ENCODE data around the gene ADAMTS7.
"Not testable (repeated sequence)": the region's sequence is repeated elsewhere in the genome, so short reads cannot be mapped to it uniquely, and the experiment has no call there.

The ADAMTS7 gene

DNA sequence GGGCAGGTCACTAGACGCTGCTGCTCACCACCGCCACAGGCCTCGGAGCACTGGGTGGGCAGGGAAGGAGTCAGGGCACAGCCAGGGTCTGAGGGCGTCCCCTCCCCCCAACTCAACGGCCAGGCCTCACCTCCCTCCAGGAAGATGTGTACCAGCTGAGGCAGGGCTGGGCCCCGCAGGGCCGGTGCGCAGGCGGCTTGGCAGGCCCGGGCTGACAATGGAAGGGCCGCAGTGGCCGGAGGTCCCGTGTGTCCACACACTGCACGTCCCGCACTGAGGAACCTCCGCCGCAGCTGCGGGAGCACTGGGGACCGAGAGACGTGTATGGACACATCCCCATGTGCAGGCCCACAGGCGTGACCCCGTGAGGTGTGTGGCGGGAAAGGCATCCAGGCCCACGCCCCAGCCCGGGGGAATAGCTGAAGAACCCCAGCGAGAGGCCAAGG lies 47.4 kb downstream of the ADAMTS7 start:
- TF ChIP-seq TAF1 (IDR thresholded peaks at IDR 0.05; ENCODE audit: borderline replicate concordance, low read depth, low read length) (no peak), POLR2A (IDR thresholded peaks at IDR 0.05; ENCODE audit: low read depth, low read length) (no peak), POLR2AphosphoS5 (IDR thresholded peaks at IDR 0.05; ENCODE audit: low read depth, low read length) (no peak)
- DNase-seq (ENCODE audit: insufficient read length) (no peak), FAIRE-seq (no peak)

- FAIRE-seq (no peak), DNase-seq (ENCODE audit: insufficient read length) (no peak)
- TF ChIP-seq TAF1 (IDR thresholded peaks at IDR 0.05; ENCODE audit: borderline replicate concordance, low read depth, low read length) (no peak), POLR2AphosphoS5 (IDR thresholded peaks at IDR 0.05; ENCODE audit: low read depth, low read length) (no peak), POLR2A (IDR thresholded peaks at IDR 0.05; ENCODE audit: low read depth, low read length) (no peak)
These were observed 48.1 kb downstream of the ADAMTS7 start for GRCh38 chr15:78762985-78763795.

- FAIRE-seq; DNase-seq (ENCODE audit: insufficient read length): not testable (repeated sequence)
These were observed 48.8 kb downstream of the ADAMTS7 start for GRCh38 chr15:78762386-78762961.

DNA sequence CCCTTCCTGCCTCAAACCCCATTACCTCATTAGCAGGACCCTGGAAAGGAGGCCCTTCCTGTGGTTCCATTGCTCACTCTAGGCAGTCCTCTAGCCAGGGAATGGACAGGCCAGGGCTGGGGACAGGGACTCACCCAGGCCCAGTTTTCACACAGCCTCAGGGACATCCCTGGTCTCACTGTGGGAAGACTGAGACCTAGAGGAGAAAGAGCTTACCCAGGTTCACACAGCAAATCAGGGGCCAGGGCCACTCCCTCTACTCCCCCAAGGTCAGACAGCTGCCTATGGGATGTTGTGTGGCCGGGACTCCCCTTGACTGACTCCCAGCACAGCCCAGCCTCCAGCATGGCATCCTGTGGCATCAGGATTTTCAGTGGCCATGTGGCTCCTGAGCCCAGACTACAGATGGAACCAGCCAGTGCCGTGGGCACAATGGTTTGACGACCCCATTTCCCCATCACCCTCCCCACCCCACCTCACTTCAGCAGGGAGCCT lies 49.3 kb downstream of the ADAMTS7 start:
- peak; percentile 57 for FAIRE-seq
- DNase-seq (ENCODE audit: insufficient read length), result no peak
- TF ChIP-seq TAF1 (IDR thresholded peaks at IDR 0.05; ENCODE audit: borderline replicate concordance, low read depth, low read length) (no peak), POLR2AphosphoS5 (IDR thresholded peaks at IDR 0.05; ENCODE audit: low read depth, low read length) (no peak), POLR2A (IDR thresholded peaks at IDR 0.05; ENCODE audit: low read depth, low read length) (no peak)

- DNase-seq (ENCODE audit: insufficient read length) (peak; percentile 68), FAIRE-seq (peak; percentile 83)
These were observed 49.8 kb downstream of the ADAMTS7 start for GRCh38 chr15:78761475-78761874.

DNA sequence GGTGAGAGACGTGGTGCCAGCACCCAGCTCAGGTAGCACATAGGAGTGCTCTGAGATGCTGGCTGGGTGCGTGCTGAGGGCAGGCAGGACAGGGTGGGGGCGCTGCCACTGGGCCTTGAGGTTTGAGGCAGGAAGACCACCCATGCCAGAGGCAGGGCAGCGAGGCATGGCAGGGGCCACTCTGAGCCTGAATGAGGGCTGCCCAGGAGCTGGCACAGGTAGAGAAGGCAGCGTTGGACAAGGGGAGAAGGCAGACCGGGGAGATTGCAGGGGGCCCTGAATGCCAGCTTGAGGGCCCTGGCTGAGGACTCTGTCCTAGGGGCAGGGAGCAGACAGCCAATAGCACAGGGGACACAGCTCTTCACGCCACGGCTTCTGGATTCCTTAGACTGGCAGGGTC lies 50.2 kb downstream of the ADAMTS7 start:
- no peak for TF ChIP-seq TAF1 (IDR thresholded peaks at IDR 0.05; ENCODE audit: borderline replicate concordance, low read depth, low read length)
- no peak for TF ChIP-seq POLR2AphosphoS5 (IDR thresholded peaks at IDR 0.05; ENCODE audit: low read depth, low read length)
- FAIRE-seq (no peak), DNase-seq (ENCODE audit: insufficient read length) (no peak)

GRCh38 chr15:78760091-78760882 lies 51.0 kb downstream of the ADAMTS7 start:
- FAIRE-seq, result peak; percentile 77
- not testable (repeated sequence) for DNase-seq (ENCODE audit: insufficient read length)

DNA sequence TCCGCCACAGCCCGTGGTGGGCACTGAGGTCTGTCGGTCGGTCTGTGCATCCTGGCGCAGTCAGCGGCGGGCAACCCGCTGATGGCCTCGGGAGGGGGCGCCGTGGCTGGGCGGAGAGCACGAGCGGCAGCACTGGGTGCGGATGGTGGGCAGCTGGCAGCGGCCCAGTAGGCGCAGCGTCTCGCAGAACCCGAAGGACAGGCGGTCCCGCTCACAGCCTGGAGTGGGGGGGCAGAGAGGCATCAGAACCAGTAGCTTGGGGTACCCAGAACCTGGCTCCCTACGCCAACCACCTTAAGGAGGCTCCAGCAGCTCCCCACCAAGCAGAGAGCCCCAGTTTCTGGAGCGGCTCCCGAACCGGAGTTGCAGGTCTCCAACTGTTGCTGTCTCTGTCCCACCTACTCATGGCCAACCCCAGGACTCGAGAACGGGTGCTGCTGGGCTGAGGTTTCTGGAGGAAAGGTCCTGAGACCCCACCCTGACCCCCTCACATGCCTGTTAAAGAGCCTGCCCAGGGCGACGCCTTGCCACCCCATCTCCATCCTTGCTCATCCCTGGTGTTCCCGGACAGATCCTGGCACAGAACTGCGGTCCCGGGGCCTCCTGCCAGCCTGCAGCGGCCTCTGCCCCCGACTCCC lies 51.8 kb downstream of the ADAMTS7 start:
- FAIRE-seq, result not testable (repeated sequence)

DNA sequence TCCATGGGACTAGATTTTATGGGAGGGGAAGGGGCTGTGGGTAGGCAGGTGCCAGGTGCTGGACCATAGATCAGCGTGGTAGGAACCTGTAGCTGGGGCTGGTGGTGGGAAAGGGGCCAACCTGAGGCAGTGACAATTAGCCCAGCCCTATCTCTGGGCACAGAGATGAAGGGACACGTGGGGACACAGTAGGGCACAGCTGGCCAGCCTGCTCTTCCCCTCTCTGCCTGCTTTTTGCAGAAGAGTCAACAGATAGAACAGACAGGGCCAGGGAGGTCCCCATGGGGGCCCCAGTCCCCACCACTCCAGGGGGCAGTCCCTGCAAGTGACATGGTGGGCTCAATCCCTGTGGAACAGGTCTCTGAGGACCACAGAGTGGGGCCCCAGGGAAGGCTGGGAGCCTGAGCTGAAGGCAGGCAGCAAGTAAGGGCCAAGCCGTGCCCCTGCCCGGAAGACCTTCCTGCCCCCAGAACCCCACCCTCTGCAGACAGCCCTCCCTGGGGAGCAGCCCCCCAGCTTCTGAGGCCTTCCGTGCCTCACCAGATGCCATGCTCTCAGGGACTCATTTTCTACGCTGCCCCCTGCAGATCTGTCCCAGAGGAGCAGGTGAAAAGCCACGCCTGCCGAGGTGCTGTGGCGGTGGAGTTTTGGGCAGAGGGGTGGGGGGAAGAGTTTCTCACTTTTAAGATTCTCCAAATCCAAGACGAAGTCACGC lies 52.6 kb downstream of the ADAMTS7 start:
- not testable (repeated sequence) for FAIRE-seq; DNase-seq (ENCODE audit: insufficient read length)

More for the DNA sequence above, 51.8 kb downstream of the ADAMTS7 start:
- DNase-seq (ENCODE audit: insufficient read length), result not testable (repeated sequence)

- not testable (repeated sequence) for DNase-seq (ENCODE audit: insufficient read length); FAIRE-seq
These were observed 53.2 kb downstream of the ADAMTS7 start for GRCh38 chr15:78758084-78758483.

DNA sequence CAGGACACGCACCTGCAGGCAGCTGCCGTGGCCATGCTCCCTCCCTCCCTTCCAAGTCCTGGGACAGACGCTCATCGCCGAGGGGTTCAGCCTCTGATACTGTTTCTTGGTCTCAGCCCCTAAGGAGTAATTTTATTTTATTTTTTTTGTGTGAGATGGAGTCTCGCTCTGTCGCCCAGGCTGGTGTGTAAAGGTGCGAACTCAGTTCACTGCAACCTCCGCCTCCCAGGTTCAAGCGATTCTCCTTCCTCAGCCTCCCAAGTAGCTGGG lies 53.7 kb downstream of the ADAMTS7 start:
- no peak for FAIRE-seq

More for the DNA sequence above, 53.7 kb downstream of the ADAMTS7 start:
- no peak for TF ChIP-seq POLR2A (IDR thresholded peaks at IDR 0.05; ENCODE audit: low read depth, low read length)
- TF ChIP-seq TAF1 (IDR thresholded peaks at IDR 0.05; ENCODE audit: borderline replicate concordance, low read depth, low read length), result no peak
- TF ChIP-seq POLR2AphosphoS5 (IDR thresholded peaks at IDR 0.05; ENCODE audit: low read depth, low read length), result no peak
- no peak for DNase-seq (ENCODE audit: insufficient read length)
